HG03571 (cell line): ENCODE results near the gene WDHD1.
"Not testable (repeated sequence)": the region's sequence is repeated elsewhere in the genome, so short reads cannot be mapped to it uniquely, and the experiment has no call there.

Experiments used
- ATAC-seq: cut with Tn5 transposase; IDR thresholded peaks from one replicate; pipeline ENCODE4 v1.9.1; 2021; ENCODE audit not compliant: unreplicated experiment

The WDHD1 gene, protein sequence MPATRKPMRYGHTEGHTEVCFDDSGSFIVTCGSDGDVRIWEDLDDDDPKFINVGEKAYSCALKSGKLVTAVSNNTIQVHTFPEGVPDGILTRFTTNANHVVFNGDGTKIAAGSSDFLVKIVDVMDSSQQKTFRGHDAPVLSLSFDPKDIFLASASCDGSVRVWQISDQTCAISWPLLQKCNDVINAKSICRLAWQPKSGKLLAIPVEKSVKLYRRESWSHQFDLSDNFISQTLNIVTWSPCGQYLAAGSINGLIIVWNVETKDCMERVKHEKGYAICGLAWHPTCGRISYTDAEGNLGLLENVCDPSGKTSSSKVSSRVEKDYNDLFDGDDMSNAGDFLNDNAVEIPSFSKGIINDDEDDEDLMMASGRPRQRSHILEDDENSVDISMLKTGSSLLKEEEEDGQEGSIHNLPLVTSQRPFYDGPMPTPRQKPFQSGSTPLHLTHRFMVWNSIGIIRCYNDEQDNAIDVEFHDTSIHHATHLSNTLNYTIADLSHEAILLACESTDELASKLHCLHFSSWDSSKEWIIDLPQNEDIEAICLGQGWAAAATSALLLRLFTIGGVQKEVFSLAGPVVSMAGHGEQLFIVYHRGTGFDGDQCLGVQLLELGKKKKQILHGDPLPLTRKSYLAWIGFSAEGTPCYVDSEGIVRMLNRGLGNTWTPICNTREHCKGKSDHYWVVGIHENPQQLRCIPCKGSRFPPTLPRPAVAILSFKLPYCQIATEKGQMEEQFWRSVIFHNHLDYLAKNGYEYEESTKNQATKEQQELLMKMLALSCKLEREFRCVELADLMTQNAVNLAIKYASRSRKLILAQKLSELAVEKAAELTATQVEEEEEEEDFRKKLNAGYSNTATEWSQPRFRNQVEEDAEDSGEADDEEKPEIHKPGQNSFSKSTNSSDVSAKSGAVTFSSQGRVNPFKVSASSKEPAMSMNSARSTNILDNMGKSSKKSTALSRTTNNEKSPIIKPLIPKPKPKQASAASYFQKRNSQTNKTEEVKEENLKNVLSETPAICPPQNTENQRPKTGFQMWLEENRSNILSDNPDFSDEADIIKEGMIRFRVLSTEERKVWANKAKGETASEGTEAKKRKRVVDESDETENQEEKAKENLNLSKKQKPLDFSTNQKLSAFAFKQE

DNA sequence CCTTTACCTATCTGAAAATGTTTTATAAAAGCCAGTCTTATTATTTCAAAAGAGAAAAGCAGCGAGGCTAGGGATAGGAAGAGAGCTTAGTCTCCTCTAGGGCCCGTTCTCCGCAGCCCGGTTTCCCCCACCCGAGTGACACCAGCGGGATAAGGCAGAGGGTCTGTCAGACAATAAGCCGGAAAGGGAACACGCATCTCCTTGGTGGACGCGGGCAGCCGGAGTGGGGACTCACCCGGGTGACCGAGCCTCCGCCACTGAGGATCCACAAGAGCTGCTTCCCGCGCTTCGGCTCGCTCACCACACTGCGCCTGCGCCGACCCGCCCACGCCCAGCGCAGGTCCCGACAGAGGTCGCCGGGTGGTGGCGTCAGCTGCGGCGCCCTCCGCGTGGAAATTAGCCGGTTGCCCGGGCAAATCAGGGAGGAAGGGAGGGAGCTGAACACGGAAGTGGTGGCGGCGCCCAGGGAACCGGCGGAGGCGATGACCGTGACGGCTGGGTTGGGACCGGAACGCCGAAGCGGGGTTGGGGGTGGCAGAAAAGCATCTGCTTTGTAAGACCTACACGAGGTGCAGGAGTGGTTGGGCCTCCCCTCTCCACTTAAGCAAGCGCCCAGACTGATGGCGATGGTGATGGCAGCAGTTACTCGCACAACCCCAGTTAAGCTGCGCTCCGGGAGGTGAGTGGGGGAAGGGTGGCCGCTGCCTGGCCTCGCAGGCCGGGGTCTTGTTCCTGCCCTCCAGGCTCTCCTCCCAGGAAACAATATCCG is at the start of gene WDHD1, which contains the start of gene SOCS4:
WDHD1 (minus strand) TSS at position 307 of the 769 bp plus-strand sequence. CDS start 312 bp downstream, outside the sequence.
SOCS4 (plus strand) TSS at position 444 of the 769 bp plus-strand sequence. CDS start 15,806 bp downstream, outside the sequence.
- ATAC-seq, result peak; percentile 86

DNA sequence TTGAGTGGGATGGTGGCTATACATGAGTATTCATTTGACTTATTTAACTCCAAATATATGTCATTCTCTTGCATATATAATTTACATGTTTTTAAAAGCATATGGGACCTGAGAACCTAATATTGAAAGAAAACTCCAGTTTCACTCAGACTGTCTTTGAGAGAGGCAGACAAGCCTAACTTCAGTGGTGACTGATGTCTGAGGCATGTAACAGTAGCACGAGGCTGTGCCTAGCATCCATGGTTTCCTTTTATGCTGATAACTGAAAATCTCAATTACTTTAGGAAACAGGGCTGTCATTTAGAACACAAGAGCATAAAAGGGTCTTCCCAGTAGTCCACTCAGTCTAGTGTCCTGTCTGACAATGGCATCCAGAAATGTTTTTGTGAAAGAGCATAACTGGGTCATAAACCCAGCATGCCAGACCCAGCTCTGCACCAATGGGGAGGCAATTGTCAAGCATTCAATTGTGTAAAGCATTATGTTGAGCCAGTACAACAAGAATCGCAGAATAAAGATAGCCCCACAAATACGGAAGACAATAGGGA is 48.8 kb upstream of the WDHD1 start:
- ATAC-seq, result no peak

DNA sequence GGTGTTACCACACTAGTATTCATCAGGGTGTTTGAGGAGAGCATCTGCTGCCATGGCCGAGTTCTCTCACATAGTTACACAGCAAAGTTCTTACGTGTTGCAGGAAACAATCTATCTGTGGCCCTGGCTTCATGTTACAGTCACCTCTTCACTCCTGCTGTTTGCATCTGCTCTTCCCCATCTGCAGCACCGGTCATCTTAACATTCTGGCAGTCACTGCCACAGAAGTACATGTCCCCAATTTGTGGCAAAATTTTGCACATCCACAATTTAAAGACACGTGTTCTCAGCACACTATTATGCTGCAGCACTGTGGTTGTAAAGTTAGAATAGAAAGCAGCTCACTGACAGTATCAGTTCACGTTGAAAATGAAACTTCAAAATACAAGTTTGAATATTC is 47.8 kb upstream of the WDHD1 start:
- peak; percentile 40 for ATAC-seq

GRCh38 chr14:55073856-55074255 is 47.0 kb upstream of the WDHD1 start:
- no peak for ATAC-seq

DNA sequence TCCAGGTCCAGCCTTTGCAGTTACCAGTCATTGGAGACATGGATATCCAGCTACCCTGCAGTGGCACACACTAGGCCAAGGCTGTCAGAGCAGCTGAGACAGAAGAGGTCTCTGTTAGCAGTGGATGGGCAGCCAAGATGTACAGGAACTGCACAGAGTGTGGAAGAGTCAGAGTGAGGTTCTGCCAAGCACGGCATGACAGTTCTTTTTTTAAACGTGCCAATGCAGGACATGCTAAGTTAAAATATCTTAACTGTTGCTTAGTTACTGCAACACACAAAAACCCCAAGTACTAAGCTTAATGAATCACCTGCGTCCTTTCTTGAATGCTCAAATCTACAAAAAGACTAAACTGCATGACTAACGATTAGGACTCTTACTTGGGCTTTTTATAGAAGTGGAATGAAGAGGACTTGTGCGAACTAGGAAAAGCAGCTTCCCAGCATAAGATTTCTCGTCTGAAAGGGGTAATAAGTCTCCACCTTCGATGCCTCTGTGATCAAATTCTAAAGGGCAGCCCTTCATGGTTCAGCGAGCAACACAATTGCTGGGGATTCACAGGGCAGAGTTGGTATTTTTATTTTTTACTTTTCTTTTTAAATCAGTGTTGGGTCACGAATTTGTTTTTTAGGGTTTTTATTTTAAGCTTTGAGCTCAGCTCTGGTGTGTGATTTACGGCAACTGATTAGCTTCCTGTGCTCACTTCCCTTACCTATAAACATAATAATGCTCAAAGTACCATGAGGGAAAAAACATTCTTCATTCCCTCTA is 45.2 kb upstream of the WDHD1 start:
- ATAC-seq, result peak; percentile 51

DNA sequence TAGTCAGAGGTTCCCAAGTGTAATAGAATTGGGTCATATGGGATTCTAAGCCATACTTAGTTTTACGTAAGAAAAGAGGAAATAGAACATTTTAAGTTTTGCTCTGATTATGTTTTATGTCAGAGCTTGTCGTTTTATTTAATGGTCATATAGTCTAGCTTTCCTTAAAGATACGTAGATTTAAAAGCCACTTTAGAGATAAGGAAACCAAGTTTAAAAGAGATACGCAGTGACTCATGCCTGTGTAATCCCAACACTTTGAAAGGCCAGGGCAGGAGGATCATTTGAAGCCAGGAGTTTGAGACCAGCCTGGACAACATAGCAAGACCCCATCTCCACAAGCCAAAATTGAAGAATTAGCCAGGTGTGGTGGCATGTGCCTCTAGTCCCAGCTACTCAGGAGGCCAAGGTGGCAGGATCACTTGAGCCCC is 44.1 kb upstream of the WDHD1 start:
- ATAC-seq, result no peak

DNA sequence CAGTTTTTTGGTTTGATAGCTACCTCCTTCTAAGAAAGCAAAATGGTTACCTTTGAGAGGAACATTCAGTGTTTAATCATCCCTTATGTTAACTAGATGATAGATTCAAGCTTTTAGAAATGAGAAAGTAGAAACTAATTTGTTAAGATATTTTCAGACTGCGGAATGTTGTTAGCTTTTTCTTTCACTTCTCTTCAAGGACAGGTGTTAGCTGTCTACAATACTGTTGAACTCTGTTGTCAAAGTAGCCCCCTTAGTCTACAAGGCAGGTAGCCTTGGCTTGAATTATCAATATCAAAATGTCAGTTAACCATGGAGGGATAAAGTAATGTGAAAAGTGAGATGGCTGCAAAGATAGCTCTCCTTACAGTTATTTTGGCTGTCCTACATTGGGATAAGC is 39.3 kb upstream of the WDHD1 start:
- no peak for ATAC-seq

DNA sequence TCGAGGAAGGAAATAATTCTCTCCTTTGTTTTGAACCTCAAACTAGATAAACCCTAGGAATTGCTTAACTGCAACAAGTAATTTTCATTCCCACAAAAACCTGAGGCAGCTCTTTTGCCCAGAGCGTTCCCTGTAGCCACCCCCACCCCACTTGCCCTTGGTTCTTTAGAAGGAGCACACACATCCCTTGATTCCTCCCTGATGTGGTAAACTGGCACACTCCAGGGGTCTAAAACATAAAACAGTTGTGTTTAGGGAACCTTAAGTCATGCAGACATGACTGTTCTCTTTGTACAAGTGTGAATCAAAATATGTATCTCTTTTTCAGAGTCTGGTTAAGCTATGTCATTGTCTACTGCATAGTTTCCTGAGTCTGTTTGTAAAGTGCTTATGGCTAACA is 38.5 kb upstream of the WDHD1 start:
- no peak for ATAC-seq

- not testable (repeated sequence) for ATAC-seq
Measured at GRCh38 chr14:55064896-55065295, 38.0 kb upstream of the WDHD1 start.

- ATAC-seq, result no peak
Measured at GRCh38 chr14:55062517-55063351, 35.8 kb upstream of the WDHD1 start.

DNA sequence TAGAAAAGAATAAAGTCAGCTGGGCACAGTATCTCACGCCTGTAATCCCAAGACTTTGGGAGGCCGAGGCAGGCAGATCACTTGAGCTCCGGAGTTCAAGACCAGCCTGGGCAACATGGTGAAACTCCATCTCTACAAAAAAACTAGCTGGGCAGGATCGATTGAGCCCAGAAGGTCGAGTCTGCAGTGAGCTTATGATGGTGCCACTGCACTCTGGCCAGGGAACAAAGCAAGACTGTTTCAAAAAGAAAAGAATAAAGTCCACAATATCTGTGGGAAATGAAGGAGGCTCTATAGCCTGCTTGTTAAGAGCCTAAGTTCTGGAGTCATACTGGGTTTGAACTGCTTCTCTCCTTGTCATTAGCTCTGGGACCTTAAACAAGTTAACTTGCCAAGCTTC is 32.4 kb upstream of the WDHD1 start:
- ATAC-seq, result no peak

GRCh38 chr14:55057919-55058318 is 31.0 kb upstream of the WDHD1 start:
- ATAC-seq, result no peak

GRCh38 chr14:55054098-55054497 is 27.2 kb upstream of the WDHD1 start:
- no peak for ATAC-seq

- ATAC-seq, result no peak
Measured at GRCh38 chr14:55053500-55053899, 26.6 kb upstream of the WDHD1 start.

GRCh38 chr14:55053018-55053417 is 26.1 kb upstream of the WDHD1 start:
- no peak for ATAC-seq

GRCh38 chr14:55052269-55052930 is 25.5 kb upstream of the WDHD1 start:
- peak; percentile 5 for ATAC-seq

DNA sequence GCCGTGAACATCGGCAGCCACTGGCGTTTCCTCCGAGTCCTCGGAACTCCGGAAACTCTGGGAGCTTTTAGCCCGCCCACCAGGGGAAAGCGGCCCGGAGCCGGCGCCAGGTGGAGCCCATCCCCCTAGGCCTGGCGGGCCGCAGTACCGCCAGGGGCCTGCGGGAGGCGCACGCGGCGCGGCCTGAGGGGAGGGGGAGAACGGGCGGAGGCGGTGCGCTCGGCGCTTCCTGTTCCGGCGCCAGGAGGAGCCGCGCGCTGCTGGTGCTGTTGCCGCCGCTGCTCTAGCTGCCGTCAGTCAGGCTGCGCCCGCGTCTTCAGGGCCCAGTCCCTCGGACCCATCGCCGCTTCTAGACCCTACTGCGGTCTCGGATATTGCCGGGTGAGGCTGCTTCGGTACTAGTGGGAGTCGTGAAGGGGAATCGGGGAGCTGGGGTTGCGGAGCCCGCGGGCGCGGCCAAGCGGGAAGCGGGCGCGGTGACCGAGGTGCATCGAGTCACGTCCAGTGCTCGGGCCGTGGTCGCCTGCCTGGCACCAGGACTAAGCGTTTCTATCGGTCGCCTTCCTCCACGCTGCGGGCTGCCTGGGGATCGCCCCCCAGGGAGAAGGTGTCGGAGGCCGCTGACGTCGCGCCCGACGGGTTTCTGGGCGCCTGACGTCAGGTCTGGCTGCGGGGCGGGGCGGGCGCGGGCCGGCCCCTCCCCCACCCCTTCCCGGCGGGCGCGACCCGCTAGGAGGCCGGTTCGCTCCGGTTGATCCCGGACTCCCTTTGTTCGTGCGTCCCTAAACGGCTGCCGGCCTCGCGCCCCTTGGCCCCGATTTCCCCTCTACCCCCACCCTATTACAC is 24.7 kb upstream of the WDHD1 start, which contains the start of gene MAPK1IP1L:
MAPK1IP1L (plus strand) TSS at position 225 of the 846 bp plus-strand sequence. CDS start 10,037 bp downstream, outside the sequence.
- ATAC-seq, result peak; percentile 86
